ENCODE data around the gene TRIM8.

- TF ChIP-seq EZH2 (IDR thresholded peaks at IDR 0.05; ENCODE audit: borderline replicate concordance, low read depth, low read length, severe bottlenecking) (no peak), CTCF (IDR thresholded peaks at IDR 0.05; ENCODE audit: borderline replicate concordance, extremely low read depth, low read length, poor library complexity, severe bottlenecking) (no peak)
These were observed 18.1 kb upstream of the TRIM8 start for GRCh38 chr10:102626026-102626685.

Data from DND-41 (cell line).